ENCODE measurements around the gene TMEM200B.
"Not testable (repeated sequence)": the region's sequence is repeated elsewhere in the genome, so short reads cannot be mapped to it uniquely, and the experiment has no call there.

TMEM200B gene

DNA sequence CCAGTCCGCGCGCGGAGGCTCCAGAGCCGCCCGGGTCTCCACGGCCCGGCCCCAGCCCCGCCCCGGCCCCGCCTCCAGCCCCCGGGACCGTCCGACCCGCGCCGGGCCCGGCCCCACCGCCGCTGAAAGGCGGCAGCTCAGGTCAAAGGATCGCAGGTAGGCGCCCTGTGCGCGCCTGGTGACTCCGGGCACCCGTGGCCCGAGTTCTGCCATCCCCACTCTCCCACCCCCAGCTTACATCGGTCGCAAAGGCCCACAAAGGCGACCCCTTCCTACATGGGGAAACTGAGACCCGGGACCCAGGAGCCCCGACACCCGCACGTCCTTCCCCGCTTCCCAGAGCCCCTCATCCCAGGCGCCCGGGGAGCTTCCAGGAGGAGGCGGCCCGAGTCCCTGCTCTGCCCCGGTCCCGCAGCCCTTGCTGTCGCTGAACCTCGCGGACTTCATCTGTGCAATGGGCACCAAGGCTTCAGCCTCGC is at the start of gene TMEM200B:
TMEM200B (minus strand) TSS at position 17 of the 479 bp plus-strand sequence. CDS start 2,075 bp downstream, outside the sequence.
- DNase-seq, result no peak

GRCh38 chr1:29172415-29172939 is 48.8 kb upstream of the TMEM200B start:
- no peak for DNase-seq

- DNase-seq, result no peak
Measured at GRCh38 chr1:29171521-29171920, 47.8 kb upstream of the TMEM200B start.

DNA sequence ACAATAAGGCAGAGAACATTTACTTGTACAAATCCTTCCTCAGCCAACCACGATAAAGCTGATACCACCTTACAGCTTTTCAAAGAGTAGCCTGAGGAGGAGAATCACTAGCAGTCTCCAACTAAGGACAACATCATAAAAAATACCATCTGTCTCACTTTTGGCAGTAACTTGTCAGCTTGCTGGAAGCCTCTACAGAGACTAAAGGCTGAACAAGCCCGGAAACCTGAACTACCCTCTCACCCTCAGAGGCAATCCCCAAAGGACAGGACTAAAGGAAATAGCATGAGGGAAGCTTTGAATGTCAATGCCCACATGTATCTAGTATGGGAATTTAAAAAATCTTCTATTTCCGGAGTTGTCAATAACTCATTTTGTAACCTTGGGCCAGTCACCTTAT is 47.4 kb upstream of the TMEM200B start:
- DNase-seq, result no peak

GRCh38 chr1:29169976-29170375 is 46.3 kb upstream of the TMEM200B start:
- no peak for DNase-seq

DNA sequence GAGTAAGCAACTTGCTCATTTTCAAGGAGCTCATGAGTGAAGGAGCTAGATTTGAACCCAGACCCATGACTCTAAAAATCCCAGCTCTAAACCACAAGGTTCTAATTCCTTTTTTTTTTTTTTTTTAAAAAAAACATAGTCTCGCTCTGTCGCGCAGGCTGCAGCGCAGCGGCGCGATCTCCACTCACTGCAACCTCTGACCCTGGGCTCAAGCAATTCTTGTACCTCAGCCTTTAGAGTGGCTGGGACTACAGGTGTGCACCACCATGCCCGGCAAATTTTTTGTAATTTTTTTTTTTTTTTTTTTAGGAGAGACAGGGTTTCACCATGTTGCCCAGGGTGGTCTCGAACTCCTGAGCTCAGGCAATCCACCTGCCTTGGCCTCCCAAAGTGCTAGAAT is 44.2 kb upstream of the TMEM200B start:
- no peak for DNase-seq

DNA sequence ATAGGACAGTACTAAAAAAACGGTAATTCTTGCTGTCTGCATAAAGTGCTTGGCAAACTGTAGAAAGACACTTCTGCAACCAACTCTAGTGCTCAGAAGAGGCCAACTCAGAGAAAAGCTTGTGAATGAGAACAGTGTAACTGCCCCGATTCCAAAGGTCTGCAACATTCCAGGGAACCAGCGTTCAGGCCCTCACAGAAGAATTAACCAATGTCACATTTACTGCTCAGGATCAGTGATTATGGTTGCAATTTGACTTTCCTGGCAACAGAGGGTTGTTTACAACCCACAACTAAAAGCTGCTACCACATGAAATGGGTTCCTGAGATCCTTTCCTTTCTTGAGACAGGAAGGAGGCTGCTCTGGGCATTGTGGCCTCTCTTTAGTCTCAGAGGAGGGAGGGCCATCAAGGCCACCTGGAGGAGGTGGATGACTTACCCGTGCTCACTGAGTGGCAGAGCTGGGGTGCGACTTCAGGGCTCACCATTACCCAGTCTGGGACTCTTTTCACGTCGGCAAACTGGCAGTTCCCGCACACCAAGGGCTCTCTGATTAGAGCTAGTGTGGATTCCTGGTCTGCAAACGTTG is 42.7 kb upstream of the TMEM200B start:
- no peak for DNase-seq

GRCh38 chr1:29164588-29164987 is 40.9 kb upstream of the TMEM200B start:
- no peak for DNase-seq

DNA sequence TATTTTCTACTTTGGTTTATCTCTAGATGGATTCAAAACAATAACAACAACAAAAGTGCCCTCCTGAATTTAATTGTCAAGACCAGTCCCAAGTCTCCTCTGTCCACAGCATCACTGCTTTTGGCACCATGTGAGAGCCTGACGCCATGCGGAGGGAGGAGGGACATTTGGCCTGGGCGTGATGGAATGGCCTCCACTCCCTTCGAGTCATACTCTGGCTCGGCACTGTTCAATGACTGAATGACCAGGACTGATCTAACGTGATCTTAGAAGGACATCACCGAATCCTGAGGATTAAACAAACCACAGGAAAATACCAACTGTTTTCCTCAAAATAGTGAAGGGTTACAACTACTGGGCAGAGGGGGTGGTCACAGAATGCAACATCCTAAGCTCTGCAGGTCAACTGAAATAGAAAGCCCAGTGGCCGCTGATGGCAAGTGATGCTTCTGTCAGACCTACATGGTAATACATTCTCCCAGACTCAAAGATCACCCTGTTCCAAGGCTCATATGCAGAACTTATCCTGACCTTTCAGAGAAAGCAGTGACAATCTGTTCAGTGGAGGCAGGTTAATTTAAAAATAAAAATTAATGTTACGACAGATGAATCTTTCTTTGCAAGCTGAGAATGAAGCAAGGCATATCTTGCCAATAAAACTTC is 38.9 kb upstream of the TMEM200B start:
- DNase-seq, result no peak

DNA sequence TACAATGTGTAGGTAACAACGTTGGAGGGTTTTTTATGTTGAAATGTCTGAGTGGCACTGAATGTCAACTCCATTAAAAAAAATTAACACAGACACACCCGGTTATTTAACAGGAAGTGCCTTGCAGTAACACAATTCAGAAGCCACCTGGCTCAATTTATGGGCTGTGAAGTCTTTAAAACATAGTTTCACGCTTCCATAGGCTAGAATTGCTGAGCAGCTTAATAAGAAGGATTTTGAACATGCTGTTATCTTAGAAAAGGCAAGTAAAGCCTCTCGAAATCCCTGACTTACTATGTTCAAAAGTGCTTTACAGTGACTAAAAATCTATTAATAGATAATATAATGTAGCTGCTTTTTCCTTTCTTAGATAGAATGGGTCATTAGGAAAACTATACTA is 38.3 kb upstream of the TMEM200B start:
- DNase-seq, result no peak

GRCh38 chr1:29159773-29160172 is 36.1 kb upstream of the TMEM200B start:
- DNase-seq, result no peak

GRCh38 chr1:29157269-29157601 is 33.5 kb upstream of the TMEM200B start:
- no peak for DNase-seq

GRCh38 chr1:29156543-29157268 is 33.0 kb upstream of the TMEM200B start:
- DNase-seq, result peak; percentile 91

DNA sequence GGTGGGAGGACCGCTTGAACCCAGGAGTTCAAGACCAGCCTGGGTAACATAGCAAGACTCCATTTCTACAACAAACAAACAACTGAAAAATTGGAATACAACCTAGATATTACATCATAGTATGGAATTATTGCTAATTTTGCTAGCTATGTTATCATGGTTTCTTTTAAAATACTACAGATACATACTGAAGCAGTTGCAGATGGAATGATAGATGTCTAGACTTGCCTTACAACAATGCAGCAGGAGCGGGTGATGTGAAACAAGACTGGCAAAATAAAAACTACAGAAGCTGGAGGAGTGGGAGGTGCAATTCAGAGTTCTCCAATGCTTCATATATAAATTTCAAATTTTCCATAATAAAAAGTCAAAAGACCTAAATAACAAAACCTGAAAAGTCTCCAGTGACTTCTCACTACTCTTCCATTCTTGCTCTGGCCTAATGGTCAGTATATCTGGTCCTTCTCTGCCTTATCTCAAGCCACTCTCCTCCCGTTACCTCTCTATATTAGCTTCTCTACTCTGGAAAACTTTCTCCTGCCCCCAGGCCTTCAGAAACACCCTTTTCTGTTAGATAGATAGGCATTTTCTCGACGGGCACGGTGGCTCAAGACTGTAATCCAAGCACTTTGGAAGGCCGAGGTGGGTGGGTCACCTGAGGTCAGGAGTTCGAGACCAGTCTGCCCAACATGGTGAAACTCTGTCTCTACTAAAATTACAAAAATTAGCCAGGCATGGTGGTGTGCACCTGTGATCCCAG is 28.5 kb upstream of the TMEM200B start:
- no peak for DNase-seq

GRCh38 chr1:29150346-29150745 is 26.6 kb upstream of the TMEM200B start:
- not testable (repeated sequence) for DNase-seq

DNA sequence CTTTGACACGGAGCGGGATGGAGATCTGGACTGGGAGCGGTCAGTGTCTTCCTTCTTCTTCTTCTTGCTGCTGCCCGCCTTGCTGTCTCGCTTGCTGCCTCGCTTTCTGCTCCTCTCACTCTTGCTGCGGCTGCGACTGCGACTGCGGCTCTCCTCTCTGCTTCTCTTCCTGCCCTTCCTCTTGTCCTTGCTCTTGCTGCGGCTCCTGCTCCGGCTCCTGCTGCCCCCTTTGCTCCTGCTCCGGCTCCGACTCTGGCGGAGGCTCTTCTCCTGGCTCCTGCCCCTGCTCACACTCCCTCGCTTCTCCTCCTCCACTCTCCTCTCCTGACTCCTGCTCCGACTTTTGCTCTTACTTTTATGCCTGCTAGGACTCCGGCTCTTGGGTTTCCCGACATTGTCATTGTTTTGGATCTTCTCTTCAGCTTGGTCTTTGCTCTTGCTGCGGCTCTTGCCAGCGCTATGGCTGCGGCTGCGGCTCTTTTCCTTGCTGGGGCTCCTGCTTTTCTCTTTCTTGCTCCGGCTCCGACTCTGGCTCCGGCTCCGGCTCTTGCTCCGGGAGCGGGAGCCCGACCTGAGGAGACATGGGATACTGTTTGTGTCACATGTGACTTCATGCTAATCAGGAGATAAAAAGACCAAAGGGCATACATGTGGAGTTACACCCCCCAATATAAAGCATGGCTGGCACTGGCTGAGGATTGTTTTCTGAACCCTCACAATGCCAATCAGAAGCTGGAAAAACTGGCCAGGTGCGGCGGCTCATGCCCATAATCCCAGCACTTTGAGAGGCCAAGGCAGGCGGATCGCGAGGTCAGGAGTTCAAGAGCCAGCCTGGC is 25.2 kb upstream of the TMEM200B start:
- no peak for DNase-seq

- no peak for DNase-seq
Measured at GRCh38 chr1:29145739-29146437, 22.2 kb upstream of the TMEM200B start.

DNA sequence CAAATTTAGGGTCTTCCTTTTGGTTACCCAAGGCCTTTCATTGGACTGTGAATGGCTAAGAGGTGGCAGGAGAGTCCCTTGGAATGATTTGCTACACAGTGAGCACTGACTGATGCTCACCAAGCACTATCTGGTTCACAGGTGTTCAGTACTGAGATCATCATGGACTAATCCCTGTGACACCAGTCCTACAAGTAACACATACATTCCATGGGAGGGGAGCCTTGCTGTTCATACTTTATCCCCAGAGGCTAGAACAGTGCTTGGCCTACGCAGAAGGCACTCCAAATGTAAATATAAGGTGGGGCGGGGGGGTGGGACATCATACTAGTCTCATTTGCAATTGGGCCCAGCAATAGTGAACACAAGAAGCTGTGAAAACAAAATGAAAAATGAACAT is 20.5 kb upstream of the TMEM200B start:
- no peak for DNase-seq

- no peak for DNase-seq
Measured at GRCh38 chr1:29142714-29143113, 19.0 kb upstream of the TMEM200B start.

- DNase-seq, result no peak
Measured at GRCh38 chr1:29136391-29136915, 12.8 kb upstream of the TMEM200B start.

DNA sequence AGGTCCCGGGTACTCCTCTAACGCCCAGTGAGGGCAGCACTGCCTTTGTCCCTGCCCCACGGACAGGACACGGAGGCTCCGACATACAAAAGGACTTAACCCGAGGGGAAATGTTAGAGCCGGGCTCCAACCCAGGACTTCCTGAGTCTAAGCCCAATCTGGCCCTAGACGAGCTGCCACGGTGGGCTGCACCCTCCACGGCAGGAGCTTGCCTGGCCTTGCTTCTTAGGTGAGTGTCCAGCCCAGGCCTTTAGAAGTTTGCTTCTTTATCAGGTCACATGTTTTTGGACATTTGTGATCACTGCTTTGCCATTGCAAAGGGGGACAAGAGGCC is 11.0 kb upstream of the TMEM200B start:
- DNase-seq, result peak; percentile 46

All from DMS79 treated with DMSO at 0.1 percent for 48 hours (cell line).